GM18526 (cell line): ENCODE measurements around the gene KLB.

Source experiments
- POLR2A ChIP-seq: IDR thresholded peaks from 3 replicates; pipeline ENCODE4 v1.6.1; 2011; ENCODE audit not compliant: insufficient read length; ENCODE audit errors: extremely low read depth

KLB gene

GRCh38 chr4:39406763-39407583, at the start of gene KLB:
Gene KLB, plus strand, starts transcription at chr4:39406930. Its CDS starts 20 bp downstream, at chr4:39406950.
- no peak for TF ChIP-seq POLR2A

DNA sequence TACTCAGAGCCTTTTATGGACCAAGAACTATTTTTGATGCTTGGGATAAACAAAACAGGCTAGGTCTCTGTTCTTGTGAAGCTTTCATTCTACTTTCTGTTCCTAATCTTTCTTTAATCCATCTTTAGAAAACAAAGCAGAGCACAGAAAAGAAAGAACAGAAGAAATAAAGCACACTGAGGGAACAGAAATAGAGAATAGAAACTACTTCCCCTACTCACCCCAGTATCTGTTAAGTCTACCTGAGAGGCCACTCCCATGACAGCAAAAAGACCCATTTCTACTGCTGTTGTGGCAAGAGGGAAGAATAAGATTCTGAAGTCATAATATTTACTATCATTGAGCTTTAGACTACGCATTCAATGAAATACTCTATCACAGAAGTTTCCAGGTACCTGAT, 49.7 kb upstream of the KLB start:
- TF ChIP-seq POLR2A, result no peak

- no peak for TF ChIP-seq POLR2A
These were observed 43.9 kb upstream of the KLB start for GRCh38 chr4:39362827-39363226.

GRCh38 chr4:39363773-39364393, 42.8 kb upstream of the KLB start:
- no peak for TF ChIP-seq POLR2A

GRCh38 chr4:39365360-39365759, 41.4 kb upstream of the KLB start:
- no peak for TF ChIP-seq POLR2A

DNA sequence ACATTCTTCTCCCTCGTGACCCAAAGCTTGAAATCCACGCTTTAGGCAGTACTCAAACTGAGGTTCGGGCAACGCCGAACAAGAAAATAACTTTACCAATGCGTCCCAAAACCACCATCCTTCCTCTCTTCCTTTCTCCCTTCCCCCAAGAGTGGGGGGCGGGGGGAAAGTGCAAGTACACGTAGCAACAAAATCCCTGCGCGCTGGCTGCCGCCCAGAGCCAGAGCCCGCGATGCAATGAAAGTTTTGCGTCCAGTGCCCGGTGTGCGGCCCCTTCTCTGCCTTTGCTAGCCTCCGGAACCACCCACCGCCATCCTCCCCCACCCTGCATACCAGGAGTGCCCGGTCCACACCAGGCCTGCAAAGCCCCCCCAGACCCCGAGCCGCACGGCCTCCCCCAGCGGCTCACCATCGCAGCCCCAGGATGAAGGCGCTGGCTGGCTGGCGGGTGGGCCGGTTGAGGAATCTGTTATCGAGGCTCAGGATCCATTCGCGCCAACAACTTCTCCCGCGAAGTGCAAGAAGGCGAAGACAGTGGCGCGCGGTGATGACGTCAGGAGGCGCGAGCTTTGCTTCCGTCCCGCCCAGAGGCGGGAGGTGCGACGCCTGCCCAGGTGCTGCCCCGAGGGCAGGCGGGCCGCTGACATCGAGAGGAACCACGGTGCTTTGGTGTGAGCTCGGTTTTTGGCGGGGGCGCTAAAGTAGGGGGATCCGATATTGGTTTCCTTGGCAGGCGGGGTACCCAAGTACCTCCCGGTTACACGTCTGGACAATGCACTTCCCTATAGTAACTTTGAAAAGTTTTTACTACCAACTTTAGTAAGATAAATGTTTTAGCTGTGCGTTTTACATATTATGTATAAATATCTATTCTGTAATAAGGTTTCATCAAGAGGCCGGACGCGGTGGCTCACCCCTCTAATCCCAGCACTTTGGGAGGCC, 40.6 kb upstream of the KLB start, which contains the start of gene RFC1:
RFC1 (minus strand) TSS at position 533 of the 942 bp plus-strand sequence; CDS start at position 412, 121 bp downstream.
- peak; percentile 67 for TF ChIP-seq POLR2A

DNA sequence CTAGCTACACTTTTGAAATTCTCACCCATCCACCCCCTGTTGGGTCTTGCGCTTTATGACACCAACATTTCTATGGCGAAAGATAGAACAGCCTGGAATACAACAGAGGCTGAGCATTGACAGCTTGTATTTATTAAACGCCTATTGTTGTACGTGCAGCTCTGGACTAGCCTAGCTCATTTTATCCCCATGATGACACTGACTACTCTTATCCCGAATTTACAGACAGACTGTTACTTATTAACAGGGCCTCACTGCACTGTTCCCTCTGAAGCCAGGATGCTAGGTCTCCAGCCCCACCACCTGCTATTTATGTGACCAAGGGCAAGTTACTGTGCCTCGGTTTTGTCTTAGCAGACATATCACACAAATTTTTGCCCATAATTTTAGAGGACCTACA, 39.6 kb upstream of the KLB start:
- TF ChIP-seq POLR2A, result no peak

DNA sequence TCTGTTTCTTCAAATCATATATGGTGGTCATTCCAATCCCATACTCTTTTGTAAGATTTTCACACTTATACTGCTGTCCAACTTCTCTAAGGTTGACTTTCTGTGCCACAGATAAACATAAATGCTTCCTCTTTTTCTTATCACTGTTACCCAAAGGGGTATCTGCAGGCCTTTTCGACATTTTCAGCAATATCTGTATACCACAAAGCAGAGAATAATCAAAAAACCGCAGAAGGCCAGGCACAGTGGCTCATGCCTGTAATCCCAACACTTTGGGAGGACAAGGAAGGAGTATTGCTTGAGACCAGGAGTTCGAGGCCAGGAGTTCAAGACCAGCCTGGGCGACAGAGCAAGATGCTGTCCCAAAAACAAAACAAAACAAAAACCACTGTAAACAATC, 37.4 kb upstream of the KLB start:
- TF ChIP-seq POLR2A, result no peak

DNA sequence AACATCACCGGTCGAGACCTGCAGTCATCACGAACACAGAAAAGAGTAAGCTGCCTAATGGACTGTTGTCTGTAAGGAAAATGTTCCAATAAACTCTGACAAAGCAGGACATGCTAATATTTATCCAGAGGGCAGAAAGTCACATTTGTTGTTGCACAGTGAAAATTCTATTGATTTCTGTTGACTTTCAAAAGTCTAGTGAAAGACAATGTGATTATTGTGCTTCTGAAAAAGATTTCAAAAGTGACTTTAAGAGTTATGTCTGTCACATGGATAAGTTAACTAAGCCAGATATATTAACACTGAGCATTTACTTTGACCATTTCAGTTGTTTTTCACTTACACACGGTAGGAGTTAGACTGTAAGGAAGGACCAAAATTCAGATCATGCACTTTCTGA, 31.3 kb upstream of the KLB start:
- no peak for TF ChIP-seq POLR2A

GRCh38 chr4:39383690-39384089, 23.0 kb upstream of the KLB start:
- no peak for TF ChIP-seq POLR2A

- no peak for TF ChIP-seq POLR2A
These were observed 22.2 kb upstream of the KLB start for GRCh38 chr4:39384563-39384962.

GRCh38 chr4:39390603-39391002, 16.1 kb upstream of the KLB start:
- no peak for TF ChIP-seq POLR2A

GRCh38 chr4:39394706-39395105, 12.0 kb upstream of the KLB start:
- no peak for TF ChIP-seq POLR2A

- no peak for TF ChIP-seq POLR2A
These were observed 805 bp downstream of the KLB start for GRCh38 chr4:39407584-39407885.

GRCh38 chr4:39410415-39410814, 3.7 kb downstream of the KLB start:
- no peak for TF ChIP-seq POLR2A
